Pancreas (tissue), 10 donors: Measurements from ENCODE around the gene EGFL7. TPM values are rescaled to one million over a fixed set of nuclear protein-coding genes. Genes with fewer than 3 reads are reported as not detected.
A peak's percentile ranks its signal among the peaks of the same experiment; 100 is the strongest.

ENCODE experiments used
- ATAC-seq, 4 donors: fragments of 200-7000 bp; cut with Tn5 transposase; one replicate each; pipeline versions ENCODE4 v1.8.0 to v1.9.1; 2020; ENCODE audit warnings: mild to moderate bottlenecking in 4 of 4, moderate library complexity in 4 of 4
- DNase-seq, 6 donors: peaks; one replicate each; pipeline ENCODE4 v3.0.0-alpha.2; 2020
- FAIRE-seq: peaks from 2 replicates; lab custom pipeline; 2012; peaks lifted over from hg19 to GRCh38; lab: Jason Lieb, UNC
- H3K27ac ChIP-seq, 4 donors: fragments of 200-600 bp; sonication (generic); 1 replicate in 3 of 4; 2 replicates in 1 of 4; pipeline versions ENCODE4 v1.5.0 to v1.8.0; 2020
- H3K27me3 ChIP-seq, 4 donors: fragments of 200-600 bp; one replicate each; pipeline ENCODE4 v1.8.0; 2021
- H3K36me3 ChIP-seq, 3 donors: fragments of 200-600 bp; sonication (generic) in 1 of 3; one replicate each; pipeline versions ENCODE4 v1.5.0 to v1.8.0; 2020 to 2021
- H3K4me1 ChIP-seq, 3 donors: fragments of 200-600 bp; one replicate each; pipeline ENCODE4 v1.8.0; 2021
- H3K4me3 ChIP-seq, 4 donors: fragments of 200-600 bp; sonication (generic) in 2 of 4; one replicate each; pipeline versions ENCODE4 v1.5.0 to v1.8.0; 2020 to 2021
- H3K9me3 ChIP-seq, 4 donors: fragments of 200-600 bp; one replicate each; pipeline ENCODE4 v1.8.0; 2021
- CTCF ChIP-seq, 4 donors: fragments of 200-600 bp; sonication (generic) in 3 of 4; IDR thresholded peaks; one replicate each; pipeline versions ENCODE4 v1.5.0 to v1.8.0; 2021; ENCODE audit warnings: antibody characterized with exemption in 4 of 4
- WGBS, 2 donors: extraction: QIAGEN DNeasy Blood & Tissue Kit; methylation state at CpG; one replicate each; pipeline ENCODE4 v1.1.7; 2013; 5-methylcytosine and 5-hydroxymethylcytosine counted together
- intact Hi-C, 3 donors: fragments of 100-400 bp; cut with DNase I; formaldehyde crosslinking; loops; one replicate each; pipeline versions ENCODE4 v1.11.1 to v1.14.2; 2022
- polyA plus RNA-seq, 2 donors: library from polyadenylated mRNA; stranded (reverse); fragments of 200-250 nt; gene quantifications; one replicate each; pipeline ENCODE4 v1.2.3, GENCODE V29; 2013
- total RNA-seq, 6 donors: library from RNA; stranded (reverse); fragmentation: NEBNext Ultra II Directional in 4 of 6; extraction: Animal tissue kit (Norgen Biotek cat#: 25700) in 4 of 6; gene quantifications; one replicate each; pipeline versions ENCODE4 v1.2.1 to v1.2.4, GENCODE V29; 2021 to 2023
- donor health status: healthy with polysubstance abuse.
- donor health status: DM: no; HTN: no; CAD: no; lungs with moderate emphysema.
- donor health status: DM: no; HTN: no; CAD: no.
- donor health status: control.
- donor health status: control.
- donor health status: Bipolar disorder and iron deficiency.
- donor health status: DM: yes; HTN: yes; CAD: no.
- donor health status: DM: no; HTN: no; CAD: no.
- donor health status: DM: no; HTN: no; CAD: no.
- donor health status: DM: yes; HTN: yes; CAD: no.

EGFL7 gene
- total RNA-seq (10 to 100 TPM in 5 of 6 donors, 1 to 10 TPM in 1; 8.6 to 21.2 (median 13.1) TPM), polyA plus RNA-seq (100 to 1,000 TPM; 111 to 134 TPM)

DNA sequence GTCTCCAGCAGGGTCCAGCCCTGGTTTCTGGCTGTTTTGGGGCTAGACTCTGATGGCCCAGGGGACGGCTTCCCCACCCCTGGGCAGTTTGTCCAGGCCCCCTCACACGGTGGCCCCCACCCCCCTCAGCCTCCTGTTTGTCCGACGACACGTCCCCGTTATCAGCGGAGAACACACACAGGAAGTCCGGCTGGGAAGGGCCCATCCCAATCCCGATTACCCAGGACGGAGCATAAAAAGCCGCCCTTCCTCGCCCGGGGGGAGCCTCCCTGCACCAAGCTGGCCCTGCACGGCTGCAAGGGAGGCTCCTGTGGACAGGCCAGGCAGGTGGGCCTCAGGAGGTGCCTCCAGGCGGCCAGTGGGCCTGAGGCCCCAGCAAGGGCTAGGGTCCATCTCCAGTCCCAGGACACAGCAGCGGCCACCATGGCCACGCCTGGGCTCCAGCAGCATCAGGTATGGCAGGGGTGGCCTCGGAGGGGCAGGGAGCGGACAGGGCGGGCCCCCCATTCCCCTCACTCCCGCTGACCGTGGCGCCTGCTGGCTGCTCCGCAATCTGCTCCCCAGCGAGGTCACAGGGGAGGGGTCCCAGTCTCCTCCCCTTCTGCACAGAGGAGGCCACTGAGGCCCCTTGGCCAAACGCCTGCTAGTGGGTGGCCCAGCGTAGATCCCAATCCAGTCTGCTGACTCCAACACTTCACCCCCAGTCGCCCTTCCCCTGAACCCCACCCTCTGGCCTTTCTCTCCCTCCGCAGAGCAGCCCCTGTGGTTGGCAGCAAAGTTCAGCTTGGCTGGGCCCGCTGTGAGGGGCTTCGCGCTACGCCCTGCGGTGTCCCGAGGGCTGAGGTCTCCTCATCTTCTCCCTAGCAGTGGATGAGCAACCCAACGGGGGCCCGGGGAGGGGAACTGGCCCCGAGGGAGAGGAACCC, at the start of gene EGFL7:
EGFL7 (plus strand) TSS at position 261 of the 926 bp plus-strand sequence. CDS start 5,367 bp downstream, outside the sequence.
- DNase-seq (peak in 2 of 6 donors; percentile 39 to 71), FAIRE-seq (no peak), ATAC-seq (no peak)
- H3K27me3 ChIP-seq = no peaks in the 10 kb centered on the region
- WGBS, 2 donors = 78 to 84% methylated on average over 31 to 38 of the region's 38 CpGs
- no peaks in the 10 kb centered on the region for H3K36me3 ChIP-seq
- H3K4me3 ChIP-seq = peak within 1 kb of the TSS in 2 of 4 donors; percentile 11 to 39
- H3K4me1 ChIP-seq = no peaks in the 10 kb centered on the region
- H3K27ac ChIP-seq = peak within 1 kb of the TSS in 2 of 4 donors; percentile 12 to 22
- intact Hi-C loops = no loop called here
- TF ChIP-seq CTCF (IDR thresholded peaks at IDR 0.05) = no peak
- no peaks in the 10 kb centered on the region for H3K9me3 ChIP-seq

GRCh38 chr9:136613824-136614371, 48.8 kb upstream of the EGFL7 start:
- FAIRE-seq = no peak
- Histone ChIP-seq H3K4me1 (peaks cover 0 to 2% (median 0%) of the 10 kb centered on the region in 3 donors), H3K9me3 (no peaks in the 10 kb centered on the region), H3K4me3 (no peak overlapping the region), H3K36me3 (no peaks in the 10 kb centered on the region), H3K27me3 (no peaks in the 10 kb centered on the region), H3K27ac (no peak overlapping the region)
- TF ChIP-seq CTCF (IDR thresholded peaks at IDR 0.05) = no peak
- no peak for ATAC-seq
- peak in 1 of 6 donors; percentile 52 for DNase-seq
- 86 to 88% methylated on average over 19 of the region's 19 CpGs for WGBS, 2 donors
- intact Hi-C loops = no loop called here

GRCh38 chr9:136614372-136614922, 48.3 kb upstream of the EGFL7 start:
- DNase-seq (peak in 1 of 6 donors; percentile 68), FAIRE-seq (no peak), ATAC-seq (peak in 2 of 4 donors; percentile 9 to 37)
- intact Hi-C loops = no loop called here
- H3K4me3 ChIP-seq = no peak overlapping the region
- H3K36me3 ChIP-seq = no peaks in the 10 kb centered on the region
- peaks cover 0 to 2% (median 0%) of the 10 kb centered on the region in 3 donors for H3K4me1 ChIP-seq
- no peak for TF ChIP-seq CTCF (IDR thresholded peaks at IDR 0.05)
- no peaks in the 10 kb centered on the region for H3K27me3 ChIP-seq
- H3K9me3 ChIP-seq = no peaks in the 10 kb centered on the region
- WGBS, 2 donors = 91 to 96% methylated on average over 21 to 22 of the region's 22 CpGs
- peak overlapping the region in 1 of 4 donors; percentile 6 for H3K27ac ChIP-seq

DNA sequence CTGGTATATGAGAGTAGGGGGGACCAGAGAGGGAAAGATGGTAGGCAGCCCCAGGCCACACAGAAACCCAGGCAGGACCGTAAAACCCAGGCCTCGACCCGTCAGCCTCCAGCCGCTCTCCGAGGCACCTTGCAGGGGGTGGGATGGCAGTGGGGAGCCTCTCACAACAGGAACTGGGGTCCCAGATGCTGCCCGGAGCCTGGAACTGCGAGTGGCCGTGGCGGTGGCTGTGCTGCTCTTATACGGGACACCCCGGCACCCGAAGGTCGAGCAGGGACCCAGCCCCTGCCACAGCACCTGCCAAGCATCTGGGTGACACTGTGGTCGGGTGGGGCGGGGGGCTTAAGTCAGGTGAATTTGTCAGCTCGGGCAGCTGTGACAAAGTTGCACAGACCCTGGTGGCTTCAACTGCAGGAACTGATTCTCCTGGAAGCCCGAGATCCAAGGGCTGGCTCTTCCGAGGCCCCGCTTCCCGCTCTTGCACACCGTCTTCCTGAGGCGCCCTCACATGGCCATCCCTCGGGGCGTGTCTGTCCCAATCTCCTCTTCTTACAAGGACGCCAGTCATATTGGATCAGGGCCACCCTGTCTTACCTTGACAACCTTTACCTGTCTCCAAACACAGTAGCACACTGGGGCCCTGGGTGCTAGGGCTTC, 47.6 kb upstream of the EGFL7 start:
- peak in 1 of 6 donors; percentile 74 for DNase-seq
- H3K4me3 ChIP-seq = no peak overlapping the region
- H3K4me1 ChIP-seq = peaks cover 0 to 2% (median 0%) of the 10 kb centered on the region in 3 donors
- no peaks in the 10 kb centered on the region for H3K27me3 ChIP-seq
- 69 to 74% methylated on average over 25 of the region's 25 CpGs for WGBS, 2 donors
- ATAC-seq = peak; percentile 26 to 62 (median 42)
- intact Hi-C loops = no loop called here
- no peaks in the 10 kb centered on the region for H3K36me3 ChIP-seq
- peak overlapping the region in 1 of 4 donors; percentile 6 for H3K27ac ChIP-seq
- no peak for FAIRE-seq
- H3K9me3 ChIP-seq = no peaks in the 10 kb centered on the region
- no peak for TF ChIP-seq CTCF (IDR thresholded peaks at IDR 0.05)
